Mesenchymal stem cell (in vitro differentiated cells and primary cell): Measurements from ENCODE around the gene CHADL.

Source experiments
- DNase-seq: peaks from one replicate; pipeline ENCODE4 v3.0.0-alpha.2; 2013
- H2AFZ ChIP-seq: one replicate; pipeline ENCODE4 v1.6.1; 2013; ENCODE audit warnings: low read depth, mild to moderate bottlenecking, control low read depth, inconsistent platforms, low read length, moderate library complexity
- H2AK5ac ChIP-seq: 2 replicates; pipeline ENCODE4 v1.6.1; 2013; ENCODE audit warnings: low read length, moderate library complexity, mild to moderate bottlenecking, inconsistent platforms; ENCODE audit not compliant: severe bottlenecking
- H2BK120ac ChIP-seq: one replicate; pipeline ENCODE4 v1.6.1; 2013; ENCODE audit warnings: low read depth, mild to moderate bottlenecking, inconsistent platforms, low read length, moderate library complexity
- H2BK12ac ChIP-seq, 2 experiments: one replicate each; pipeline ENCODE4 v1.6.1; 2013; ENCODE audit warnings: inconsistent platforms in 2 of 2, low read length in 2 of 2, mild to moderate bottlenecking in 2 of 2, moderate library complexity in 2 of 2, control low read depth in 1 of 2
- H2BK15ac ChIP-seq: one replicate; pipeline ENCODE4 v1.6.1; 2013; ENCODE audit warnings: mild to moderate bottlenecking, low read depth, inconsistent platforms; ENCODE audit not compliant: poor library complexity, severe bottlenecking
- H2BK5ac ChIP-seq: 2 replicates; pipeline ENCODE4 v1.6.1; 2013; ENCODE audit warnings: low read depth, mild to moderate bottlenecking, low read length, control low read depth, inconsistent platforms; ENCODE audit not compliant: poor library complexity, severe bottlenecking
- H3K14ac ChIP-seq, 2 experiments: one replicate each; pipeline ENCODE4 v1.6.1; 2013; ENCODE audit warnings: inconsistent platforms in 2 of 2, low read length in 2 of 2, control low read depth in 1 of 2, mild to moderate bottlenecking in 1 of 2, moderate library complexity in 1 of 2
- H3K18ac ChIP-seq, 2 experiments: one replicate each; pipeline ENCODE4 v1.6.1; 2013; ENCODE audit warnings: inconsistent platforms in 2 of 2, low read length in 2 of 2, control low read depth in 1 of 2, low read depth in 1 of 2, mild to moderate bottlenecking in 1 of 2
- H3K23ac ChIP-seq, 2 experiments: one replicate each; pipeline ENCODE4 v1.6.1; 2013; ENCODE audit warnings: inconsistent platforms in 2 of 2, low read length in 2 of 2, mild to moderate bottlenecking in 2 of 2, moderate library complexity in 2 of 2, control low read depth in 1 of 2
- H3K27ac ChIP-seq: 2 replicates; pipeline ENCODE4 v1.5.1; 2013; ENCODE audit warnings: mild to moderate bottlenecking, moderate library complexity, low read length, control low read depth, inconsistent platforms; ENCODE audit not compliant: poor library complexity, severe bottlenecking
- H3K27me3 ChIP-seq, 2 experiments: 2 replicates each; pipeline versions ENCODE4 v1.6.1 to v1.7.0; 2013; ENCODE audit warnings: low read length in 2 of 2, mild to moderate bottlenecking in 2 of 2, moderate library complexity in 2 of 2, control low read depth in 1 of 2, inconsistent platforms in 1 of 2; ENCODE audit not compliant: control insufficient read depth in 1 of 2, insufficient read depth in 1 of 2
- H3K36me3 ChIP-seq, 2 experiments: 2 replicates each; pipeline versions ENCODE4 v1.6.1 to v1.7.0; 2013; ENCODE audit warnings: low read length in 2 of 2, control low read depth in 1 of 2, inconsistent platforms in 1 of 2, low read depth in 1 of 2, mild to moderate bottlenecking in 1 of 2; ENCODE audit not compliant: insufficient read depth in 2 of 2, control insufficient read depth in 1 of 2
- H3K4ac ChIP-seq, 2 experiments: one replicate each; pipeline ENCODE4 v1.6.1; 2013; ENCODE audit warnings: inconsistent platforms in 2 of 2, low read length in 2 of 2, mild to moderate bottlenecking in 2 of 2, moderate library complexity in 2 of 2, control low read depth in 1 of 2, low read depth in 1 of 2
- H3K4me1 ChIP-seq: 2 replicates; pipeline ENCODE4 v1.6.1; 2013; ENCODE audit warnings: low read depth, low read length, control low read depth; ENCODE audit not compliant: control insufficient read depth, insufficient read depth
- H3K4me2 ChIP-seq: 2 replicates; pipeline ENCODE4 v1.6.1; 2013; ENCODE audit warnings: low read length, mild to moderate bottlenecking, inconsistent platforms; ENCODE audit not compliant: poor library complexity, severe bottlenecking
- H3K4me3 ChIP-seq, 2 experiments: 2 replicates each; pipeline versions ENCODE4 v1.5.1 to v1.7.0; 2013; ENCODE audit warnings: low read length in 2 of 2, mild to moderate bottlenecking in 2 of 2, control low read depth in 1 of 2, low read depth in 1 of 2; ENCODE audit not compliant: insufficient read depth in 1 of 2
- H3K79me1 ChIP-seq: replicated peaks from 2 replicates; pipeline ENCODE4 v1.6.1; 2013; ENCODE audit warnings: mild to moderate bottlenecking, control low read depth, low read length, inconsistent platforms; ENCODE audit not compliant: poor library complexity, severe bottlenecking
- H3K9ac ChIP-seq: 2 replicates; pipeline ENCODE4 v1.7.0; 2013; ENCODE audit warnings: mild to moderate bottlenecking, low read length, moderate library complexity
- H3K9me3 ChIP-seq: 2 replicates; pipeline ENCODE4 v1.7.0; 2013; ENCODE audit warnings: mild to moderate bottlenecking, low read length; ENCODE audit not compliant: control insufficient read depth
- H4K8ac ChIP-seq: one replicate; pipeline ENCODE4 v1.6.1; 2013; ENCODE audit warnings: inconsistent platforms, mild to moderate bottlenecking, low read length, moderate library complexity
- H4K91ac ChIP-seq: one replicate; pipeline ENCODE4 v1.6.1; 2013; ENCODE audit warnings: mild to moderate bottlenecking, low read length, inconsistent platforms
- WGBS: methylation state at CpG from one replicate; pipeline ENCODE4 v1.1.7; 2013; ENCODE audit warnings: mixed read lengths; 5-methylcytosine and 5-hydroxymethylcytosine counted together

The CHADL gene

DNA sequence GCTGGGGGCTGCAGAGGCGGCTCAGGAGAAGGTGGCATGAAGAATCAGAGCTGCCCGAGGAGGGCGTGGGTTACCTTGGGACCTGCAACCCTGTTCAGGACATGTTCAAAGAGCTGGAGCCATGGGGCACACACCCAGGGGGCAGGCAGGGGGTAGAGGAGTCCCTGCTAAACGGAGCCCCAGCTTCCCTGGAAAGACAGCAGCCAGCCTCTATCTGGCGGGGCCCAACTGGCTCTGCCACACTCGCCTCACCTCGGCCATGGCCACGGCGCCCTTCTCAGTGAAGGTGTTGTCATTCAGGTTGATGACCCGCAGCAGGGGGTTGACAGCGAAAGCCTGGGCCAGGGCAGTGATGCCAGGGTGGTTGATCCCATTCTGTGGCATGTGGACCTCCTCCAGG is 17.0 kb upstream of the CHADL start:
- Histone ChIP-seq H3K9me3 (no peaks in the 10 kb centered on the region), H3K14ac (no peak overlapping the region), H3K27me3 (no peaks in the 10 kb centered on the region), H3K4me2 (no peak overlapping the region), H3K4ac (no peak overlapping the region), H2BK12ac (no peak overlapping the region), H2AK5ac (peak overlapping the region; percentile 24), H2BK120ac (no peak overlapping the region), H3K4me3 (no peak overlapping the region), H3K18ac (peak overlapping the region in 1 of 2 experiments; percentile 25), H4K91ac (peak overlapping the region; percentile 15), H3K36me3 (peaks cover 84 to 91% of the 10 kb centered on the region in 2 experiments), H3K27ac (no peak overlapping the region), H4K8ac (no peak overlapping the region), H2BK5ac (no peak overlapping the region), H3K23ac (no peak overlapping the region), H2BK15ac (no peak overlapping the region), H3K4me1 (peaks cover 22% of the 10 kb centered on the region), H3K79me1 (peaks cover 40% of the 10 kb centered on the region), H3K9ac (no peak overlapping the region), H2AFZ (no peak overlapping the region)
- DNase-seq = no peak
- WGBS = 98% methylated on average over 11 of the region's 11 CpGs

GRCh38 chr22:41256254-41257253 is 15.8 kb upstream of the CHADL start:
- Histone ChIP-seq H2AK5ac (peak overlapping the region; percentile 66), H3K9ac (peak overlapping the region; percentile 30), H3K4ac (peak overlapping the region; percentile 47 to 82), H3K18ac (peak overlapping the region in 1 of 2 experiments; percentile 31), H2BK120ac (peak overlapping the region; percentile 22), H3K27ac (peak overlapping the region; percentile 46), H2BK5ac (no peak overlapping the region), H3K4me2 (peak overlapping the region; percentile 3), H3K4me3 (no peak overlapping the region), H3K4me1 (peaks cover 22% of the 10 kb centered on the region), H3K9me3 (no peaks in the 10 kb centered on the region), H3K14ac (peak overlapping the region in 1 of 2 experiments; percentile 41), H2AFZ (no peak overlapping the region), H4K8ac (peak overlapping the region; percentile 52), H3K23ac (peak overlapping the region in 1 of 2 experiments; percentile 34), H2BK12ac (peak overlapping the region; percentile 28 to 71), H2BK15ac (peak overlapping the region; percentile 30), H3K27me3 (no peaks in the 10 kb centered on the region), H4K91ac (peak overlapping the region; percentile 61), H3K36me3 (peaks cover 79 to 89% of the 10 kb centered on the region in 2 experiments), H3K79me1 (peaks cover 36% of the 10 kb centered on the region)
- 72% methylated on average over 19 of the region's 20 CpGs for WGBS
- DNase-seq = peak; percentile 89

DNA sequence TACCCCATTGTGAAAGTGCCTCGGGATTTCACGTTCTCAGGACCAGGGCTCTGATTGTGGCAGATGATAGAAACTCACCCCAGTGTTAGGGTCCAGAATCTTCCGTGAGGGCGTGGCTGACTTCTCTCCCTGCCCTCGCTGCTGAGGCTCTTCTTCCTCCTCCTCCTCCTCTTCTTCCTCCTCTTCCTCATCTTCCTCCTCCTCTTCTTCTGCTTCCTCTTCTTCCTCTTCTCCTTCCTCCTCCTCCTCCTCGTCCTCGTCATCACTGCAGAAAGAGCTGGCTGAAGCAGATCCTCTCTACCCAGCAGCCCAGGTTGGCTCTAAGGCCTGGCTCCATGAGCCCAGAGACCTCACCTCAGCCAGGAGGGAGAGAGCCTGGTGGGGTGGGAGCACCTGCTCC is 13.5 kb upstream of the CHADL start:
- Histone ChIP-seq H2BK15ac (no peak overlapping the region), H2BK120ac (no peak overlapping the region), H3K9me3 (no peaks in the 10 kb centered on the region), H3K4me3 (no peak overlapping the region), H3K79me1 (peaks cover 36% of the 10 kb centered on the region), H4K8ac (no peak overlapping the region), H3K18ac (no peak overlapping the region), H3K36me3 (peaks cover 85 to 90% of the 10 kb centered on the region in 2 experiments), H2BK12ac (no peak overlapping the region), H3K27ac (no peak overlapping the region), H2AK5ac (no peak overlapping the region), H2AFZ (no peak overlapping the region), H3K9ac (no peak overlapping the region), H3K23ac (no peak overlapping the region), H3K4me1 (peaks cover 22% of the 10 kb centered on the region), H3K4ac (no peak overlapping the region), H3K4me2 (no peak overlapping the region), H2BK5ac (no peak overlapping the region), H4K91ac (no peak overlapping the region), H3K14ac (no peak overlapping the region), H3K27me3 (no peaks in the 10 kb centered on the region)
- over 99% methylated on average over 7 of the region's 7 CpGs for WGBS
- no peak for DNase-seq

- H3K9ac ChIP-seq = no peak overlapping the region
- no peak overlapping the region for H3K27ac ChIP-seq
- H3K79me1 ChIP-seq = peaks cover 29% of the 10 kb centered on the region
- no peaks in the 10 kb centered on the region for H3K9me3 ChIP-seq
- no peak overlapping the region for H4K8ac ChIP-seq
- no peak overlapping the region for H2AFZ ChIP-seq
- 98% methylated on average over 8 of the region's 8 CpGs for WGBS
- no peak overlapping the region for H2BK5ac ChIP-seq
- no peak overlapping the region for H4K91ac ChIP-seq
- no peak overlapping the region for H2BK12ac ChIP-seq
- no peak overlapping the region for H2BK15ac ChIP-seq
- DNase-seq = no peak
- peaks cover 33% of the 10 kb centered on the region for H3K4me1 ChIP-seq
- no peak overlapping the region for H2AK5ac ChIP-seq
- peaks cover 84 to 91% of the 10 kb centered on the region in 2 experiments for H3K36me3 ChIP-seq
- no peak overlapping the region for H3K4me3 ChIP-seq
- no peaks in the 10 kb centered on the region for H3K27me3 ChIP-seq
- no peak overlapping the region for H3K23ac ChIP-seq
- H3K14ac ChIP-seq = no peak overlapping the region
- no peak overlapping the region for H3K4me2 ChIP-seq
- H3K18ac ChIP-seq = no peak overlapping the region
- no peak overlapping the region for H3K4ac ChIP-seq
- no peak overlapping the region for H2BK120ac ChIP-seq
Observed at GRCh38 chr22:41252365-41252764, 11.6 kb upstream of the CHADL start.
